Stimulated activated CD4-positive, alpha-beta T cell treated with anti-CD3 and anti-CD28 coated beads, Interleukin-12 subunit alpha, Interleukin-12 subunit beta, amount 100 ng/mL, for 4 hours (primary cell): ENCODE measurements around the gene NOS1.
A peak's percentile ranks its signal among the peaks of the same experiment; 100 is the strongest.
"Not testable (repeated sequence)": the region's sequence is repeated elsewhere in the genome, so short reads cannot be mapped to it uniquely, and the experiment has no call there.

Source experiments
- DNase-seq: peaks from one replicate; pipeline ENCODE4 v3.0.0-alpha.2; 2020

The NOS1 gene

DNA sequence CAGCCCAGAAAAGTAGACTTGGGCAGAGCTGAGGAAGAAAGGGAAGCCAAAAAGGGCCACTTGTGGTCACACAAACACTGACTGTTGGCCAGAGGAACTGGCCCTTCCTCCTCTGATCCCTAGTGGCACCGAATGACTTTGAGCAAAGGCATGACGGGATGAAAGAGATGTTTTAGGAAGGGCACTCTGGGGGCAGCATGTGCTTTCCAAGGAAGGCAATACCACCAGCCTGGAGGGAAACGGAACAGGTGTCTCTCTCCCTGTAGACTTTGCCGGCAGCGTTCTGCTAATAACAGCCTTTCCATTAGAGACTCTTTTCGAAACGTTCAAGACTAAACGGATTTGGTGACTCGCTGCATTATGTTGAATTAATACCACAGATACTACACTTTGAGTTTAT lies 158.9 kb downstream of the NOS1 start:
- no peak for DNase-seq

DNA sequence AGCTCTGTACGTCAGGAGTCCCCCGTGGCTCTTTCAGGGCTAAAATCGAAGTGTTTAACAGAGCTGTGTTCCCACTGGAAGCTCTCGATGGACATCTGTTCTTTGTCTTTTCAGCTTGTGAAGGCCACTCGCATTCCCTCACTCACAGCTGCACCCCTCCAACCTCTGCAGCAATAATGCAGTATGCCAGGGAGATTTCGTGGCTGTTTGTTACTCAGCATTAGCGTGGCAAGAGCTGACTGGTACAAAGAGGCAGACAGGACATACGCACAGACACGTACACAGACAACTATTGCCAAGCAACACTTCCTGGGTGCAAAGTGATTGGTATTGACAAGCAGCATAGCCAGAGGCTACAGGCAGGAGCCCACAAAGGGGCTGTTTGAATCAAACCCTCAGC lies 159.4 kb downstream of the NOS1 start:
- DNase-seq, result no peak

DNA sequence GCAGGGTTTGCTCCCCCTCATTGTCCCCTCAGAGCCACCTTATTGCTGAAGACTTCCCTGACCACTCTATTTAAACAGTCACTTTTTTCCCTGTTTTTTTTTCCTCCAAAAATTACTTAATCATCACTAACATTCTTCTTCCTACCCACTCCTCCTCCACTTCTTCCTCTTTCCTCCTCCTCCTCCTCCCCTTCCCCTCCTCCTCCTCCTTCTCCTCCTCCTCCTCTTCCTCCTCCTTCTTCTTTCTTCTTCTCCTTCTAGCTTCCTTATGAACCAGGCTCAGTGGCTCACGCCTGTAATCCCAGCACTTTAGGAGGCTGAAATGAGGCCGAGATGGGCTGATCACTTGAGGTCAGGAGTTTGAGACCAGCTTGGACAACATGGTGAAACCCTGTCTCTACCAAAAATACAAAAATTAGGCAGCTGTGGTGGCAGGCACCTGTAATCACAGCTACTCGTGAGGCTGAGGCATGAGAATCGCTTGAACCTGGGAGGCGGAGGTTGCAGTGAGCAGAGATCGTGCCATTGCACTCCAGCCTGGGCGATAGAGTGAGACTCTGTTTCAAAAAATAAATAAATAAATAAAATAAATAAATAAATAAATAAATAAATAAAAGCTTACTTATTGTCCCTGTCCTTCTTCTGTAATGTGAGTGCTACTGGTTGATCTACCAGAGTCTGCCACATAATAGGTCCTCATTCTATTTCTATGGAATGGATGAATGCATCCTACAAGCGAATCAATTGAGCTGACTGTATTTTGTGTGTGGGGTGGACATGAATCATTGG lies 161.3 kb downstream of the NOS1 start:
- not testable (repeated sequence) for DNase-seq

DNA sequence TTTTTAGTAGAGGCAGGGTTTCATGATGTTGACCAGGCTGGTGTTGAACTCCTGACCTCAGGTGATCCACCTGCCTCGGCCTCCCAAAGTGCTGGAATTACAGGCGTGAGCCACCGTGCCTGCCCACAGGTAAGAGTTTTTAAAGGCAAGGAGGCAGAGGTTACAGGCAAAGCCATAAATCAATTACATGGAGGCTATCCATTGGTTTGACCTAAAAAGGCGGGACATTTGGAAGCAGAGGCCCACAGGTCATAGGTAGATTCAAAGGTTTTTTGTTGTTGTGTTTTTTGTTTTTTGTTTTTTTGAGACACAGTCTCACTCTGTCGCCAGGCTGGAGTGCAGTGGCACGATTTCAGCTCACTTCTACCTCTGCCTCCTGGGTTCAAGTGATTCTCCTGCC lies 165.1 kb downstream of the NOS1 start:
- not testable (repeated sequence) for DNase-seq

DNA sequence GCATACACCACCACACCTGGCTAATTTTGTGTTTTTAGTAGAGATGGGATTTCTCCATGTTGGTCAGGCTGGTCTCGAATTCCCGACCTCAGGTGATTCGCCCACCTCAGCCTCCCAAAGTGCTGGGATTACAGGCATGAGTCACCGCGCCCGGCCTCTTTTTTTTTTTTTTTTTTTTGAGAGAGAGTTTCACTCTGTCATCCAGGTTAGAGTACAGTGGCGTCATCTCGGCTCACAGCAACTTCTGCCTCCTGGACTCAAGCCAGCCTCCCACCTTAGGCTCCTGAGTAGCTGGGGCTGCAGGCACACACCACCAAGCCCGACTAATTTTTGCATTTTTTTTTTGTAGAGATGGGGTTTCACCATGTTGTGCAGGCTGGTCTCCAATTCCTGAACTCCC lies 166.4 kb downstream of the NOS1 start:
- DNase-seq, result not testable (repeated sequence)

DNA sequence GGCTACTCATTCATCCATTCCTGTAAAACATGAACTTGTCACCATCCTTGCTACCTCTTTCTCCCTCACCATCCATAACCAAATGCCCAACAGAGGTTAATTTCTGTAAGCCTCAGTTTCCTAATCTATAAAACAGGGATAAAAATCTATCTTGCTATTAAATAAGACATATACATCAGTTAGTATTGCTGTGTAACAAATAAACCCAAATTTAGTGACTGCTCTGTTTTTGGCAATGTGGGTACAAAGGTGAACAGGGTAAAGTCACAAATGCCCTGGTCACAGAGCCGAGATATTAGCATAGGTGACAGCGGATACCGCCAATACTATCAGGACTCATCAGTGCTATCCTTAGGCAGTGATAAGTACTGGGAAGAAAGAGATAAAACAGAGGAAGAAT lies 167.5 kb downstream of the NOS1 start:
- DNase-seq, result no peak

DNA sequence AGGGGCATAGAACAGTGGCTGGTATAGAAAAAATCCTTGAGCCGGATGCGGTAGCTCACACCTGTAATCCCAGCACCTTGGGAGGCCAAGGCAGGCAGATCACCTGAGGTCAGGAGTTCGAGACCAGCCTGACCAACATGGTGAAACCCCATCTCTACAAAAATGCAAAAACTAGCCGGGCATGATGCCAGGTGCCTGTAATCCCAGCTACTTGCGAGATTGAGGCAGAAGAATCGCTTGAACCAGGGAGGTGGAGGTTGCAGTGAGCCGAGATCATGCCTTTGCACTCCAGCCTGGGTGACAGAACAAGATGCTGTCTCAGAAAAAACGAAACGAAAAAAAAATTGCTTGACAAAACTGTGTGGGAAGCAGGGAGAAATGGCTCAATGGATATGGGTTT lies 168.8 kb downstream of the NOS1 start:
- DNase-seq, result not testable (repeated sequence)

DNA sequence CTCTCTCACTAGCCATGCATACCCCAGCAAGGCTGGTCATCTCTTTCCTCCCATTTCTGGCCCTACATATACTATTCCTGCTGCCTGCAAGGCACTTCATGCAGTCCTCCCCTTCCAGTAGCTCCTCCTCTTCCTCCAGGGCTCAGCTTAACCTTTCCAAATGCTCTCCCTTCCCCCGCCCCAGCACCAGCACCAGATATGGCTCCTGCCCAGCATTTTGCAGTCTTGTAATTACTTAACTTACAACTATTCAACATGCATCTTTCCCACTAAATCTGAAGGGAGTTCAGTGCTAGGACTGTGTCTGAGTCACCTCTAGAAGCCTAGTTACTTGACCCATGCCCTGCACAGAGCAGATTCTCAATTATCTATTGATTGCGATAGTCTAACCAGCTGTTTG lies 169.4 kb downstream of the NOS1 start:
- DNase-seq, result no peak

DNA sequence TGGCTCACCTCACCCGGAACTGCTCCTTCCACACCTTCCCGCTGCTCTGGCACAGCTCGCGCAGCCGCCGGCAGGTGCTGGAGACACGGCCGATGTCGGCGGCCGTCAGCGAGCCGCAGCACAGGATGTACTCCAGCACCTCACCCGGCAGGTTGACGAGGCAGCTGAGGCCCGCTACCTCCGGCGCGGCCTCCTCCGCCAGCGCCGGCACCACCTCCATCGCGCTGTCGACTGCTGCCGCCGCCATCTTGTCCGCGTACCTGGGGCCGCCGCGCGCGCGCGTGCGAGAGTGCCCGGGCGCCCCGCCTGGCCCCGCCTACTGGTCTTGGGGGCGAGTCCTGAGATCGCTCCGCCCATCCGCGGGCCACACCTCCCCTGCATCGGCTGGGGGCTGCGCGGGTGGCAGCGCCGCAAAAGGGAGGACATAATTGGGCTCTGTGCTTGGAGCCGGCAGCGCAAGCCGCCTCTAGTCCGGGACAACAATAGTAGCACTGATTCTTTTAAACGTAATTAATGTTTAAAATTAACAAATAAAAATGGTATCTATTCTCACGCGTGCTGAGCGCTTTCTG lies 171.1 kb downstream of the NOS1 start, which contains the start of gene FBXO21:
Gene FBXO21 (minus strand): TSS at position 261 of the 572 bp plus-strand sequence. CDS start 14 bp downstream, at position 247.
- peak; percentile 93 for DNase-seq

DNA sequence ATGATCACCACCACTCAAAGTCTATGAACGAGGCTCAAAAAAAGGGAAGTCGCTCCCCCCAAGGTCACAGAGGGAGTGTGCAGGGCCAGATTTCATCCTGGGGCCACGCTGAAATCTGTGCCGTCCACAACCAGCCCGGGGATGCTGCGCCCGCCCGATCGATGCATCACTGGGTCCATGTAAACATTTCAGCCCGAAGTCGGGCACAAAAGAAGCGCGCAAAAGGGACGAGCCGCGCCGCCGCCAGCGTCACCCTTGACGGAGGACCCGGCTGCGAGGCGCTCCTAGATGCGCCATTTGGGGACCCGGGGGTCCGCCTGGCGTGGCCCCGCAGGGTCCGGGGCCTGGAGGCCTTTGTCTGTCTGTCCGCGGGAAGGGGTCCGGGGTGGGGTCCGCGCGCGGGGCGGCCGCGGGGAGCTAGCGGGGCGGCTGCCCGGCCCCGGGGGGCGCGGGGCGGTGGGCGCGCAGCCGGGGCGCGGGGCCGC lies 171.7 kb downstream of the NOS1 start:
- peak; percentile 19 for DNase-seq

DNA sequence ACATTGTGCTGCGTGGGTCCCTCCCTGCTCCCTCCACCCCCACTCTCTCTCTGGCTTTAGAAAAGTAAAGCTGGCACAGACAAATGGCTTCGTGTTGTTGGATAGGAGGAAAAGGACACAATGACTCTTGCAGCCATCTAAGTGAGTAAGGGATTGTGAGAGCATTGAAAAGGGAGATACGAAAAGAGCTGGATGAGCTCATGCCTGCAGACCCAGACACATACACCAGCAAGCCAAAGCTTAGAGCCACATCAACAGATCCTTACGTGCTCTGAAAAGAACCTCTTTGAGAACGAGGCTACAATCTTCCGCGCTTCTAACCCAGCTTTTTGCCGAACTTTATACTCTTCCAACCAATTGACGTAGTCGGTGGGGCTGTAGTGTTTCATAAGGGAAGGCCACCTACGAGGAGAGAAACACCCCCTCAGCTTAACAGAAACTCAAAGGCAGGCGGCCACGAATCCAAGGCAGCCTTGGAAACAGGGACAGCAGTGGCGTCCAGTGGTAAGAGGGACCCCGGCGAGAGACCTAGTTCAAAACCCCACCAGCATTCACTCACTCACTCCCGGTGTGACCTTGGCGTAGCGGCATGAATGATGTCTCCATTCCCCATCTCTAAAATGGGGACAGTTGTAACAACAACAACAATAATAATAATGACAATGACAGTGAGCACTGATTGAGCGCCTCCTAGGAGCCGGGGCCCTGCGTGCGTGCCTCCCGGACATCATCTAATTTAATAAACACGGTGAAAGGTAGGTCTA lies 172.3 kb downstream of the NOS1 start:
- DNase-seq, result no peak

DNA sequence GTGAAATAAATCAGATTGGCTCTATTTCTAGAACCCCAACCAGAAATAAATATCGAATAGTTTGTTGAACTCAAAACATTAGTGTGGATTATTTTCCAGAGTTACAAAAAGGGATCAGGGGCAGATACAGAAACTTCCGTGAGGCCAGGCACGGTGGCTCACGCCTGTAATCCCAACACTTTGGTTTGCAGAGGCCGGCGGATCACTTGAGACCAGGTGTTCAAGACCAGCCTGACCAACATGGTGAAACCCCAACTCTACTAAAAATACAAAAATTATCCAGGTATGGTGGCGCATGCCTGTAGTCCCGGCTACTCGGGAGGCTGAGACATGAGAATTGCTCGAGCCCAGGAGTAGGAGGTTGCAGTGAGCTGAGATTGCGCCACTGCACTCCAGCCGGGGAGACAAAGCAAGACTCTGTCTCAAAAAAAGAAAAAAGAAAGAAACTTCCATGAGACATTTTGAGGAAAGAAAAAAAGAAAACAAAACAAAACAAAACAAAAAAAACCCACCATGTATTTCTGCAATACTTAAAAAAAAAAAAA lies 173.2 kb downstream of the NOS1 start:
- DNase-seq, result no peak

DNA sequence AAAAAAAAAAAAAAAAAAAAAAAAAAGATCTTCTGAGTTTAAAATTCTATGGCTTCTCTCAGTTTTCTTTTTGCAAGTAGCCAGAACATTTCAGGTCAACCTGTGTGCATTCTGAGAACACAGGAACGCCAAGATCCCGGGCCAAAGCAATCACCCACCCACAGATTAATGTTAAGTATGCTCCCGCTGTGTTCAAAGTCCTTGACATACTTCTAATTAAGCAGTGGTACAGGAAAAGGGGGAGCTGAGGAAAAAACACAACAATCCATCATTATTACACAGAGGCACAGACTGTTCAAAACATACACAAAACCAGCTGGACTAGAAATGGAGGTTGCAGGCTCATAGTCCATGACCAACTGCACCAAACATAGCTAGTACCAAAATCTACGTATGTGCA lies 174.0 kb downstream of the NOS1 start:
- DNase-seq, result no peak

DNA sequence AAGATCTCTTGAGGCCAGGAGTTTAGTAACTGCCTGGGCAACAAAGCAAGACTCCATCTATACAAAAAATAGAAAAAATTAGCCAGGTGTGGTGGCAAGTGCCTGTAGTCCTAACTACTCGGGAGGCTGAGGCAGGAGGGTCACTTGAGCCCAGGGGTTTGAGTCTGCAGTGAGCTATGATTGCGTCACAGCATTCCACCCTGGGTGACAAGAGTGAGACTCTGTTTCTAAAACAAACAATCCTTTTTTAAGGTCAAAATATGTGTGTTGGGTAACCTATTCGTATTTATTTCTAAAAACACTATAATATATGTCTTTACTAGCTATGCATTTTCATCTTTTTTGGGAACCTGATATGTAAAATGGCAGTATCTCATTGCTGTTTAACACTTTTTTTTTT lies 178.6 kb downstream of the NOS1 start:
- no peak for DNase-seq

DNA sequence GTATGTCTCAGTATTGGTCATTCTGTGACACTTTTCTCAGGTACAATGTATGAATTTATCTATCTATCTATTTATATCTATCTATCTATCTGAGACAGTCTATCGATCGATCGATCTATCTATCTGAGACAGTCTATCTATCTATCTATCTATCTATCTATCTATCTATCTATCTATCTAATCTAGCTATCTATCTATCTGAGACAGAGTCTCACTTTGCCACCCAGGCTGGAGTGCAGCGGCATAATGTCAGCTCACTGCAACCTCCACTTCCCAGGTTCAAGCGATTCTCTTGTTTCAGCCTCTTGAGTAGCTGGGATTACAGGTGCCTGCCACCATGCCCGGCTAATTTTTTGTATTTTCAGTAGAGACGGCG lies 180.0 kb downstream of the NOS1 start:
- DNase-seq, result not testable (repeated sequence)

DNA sequence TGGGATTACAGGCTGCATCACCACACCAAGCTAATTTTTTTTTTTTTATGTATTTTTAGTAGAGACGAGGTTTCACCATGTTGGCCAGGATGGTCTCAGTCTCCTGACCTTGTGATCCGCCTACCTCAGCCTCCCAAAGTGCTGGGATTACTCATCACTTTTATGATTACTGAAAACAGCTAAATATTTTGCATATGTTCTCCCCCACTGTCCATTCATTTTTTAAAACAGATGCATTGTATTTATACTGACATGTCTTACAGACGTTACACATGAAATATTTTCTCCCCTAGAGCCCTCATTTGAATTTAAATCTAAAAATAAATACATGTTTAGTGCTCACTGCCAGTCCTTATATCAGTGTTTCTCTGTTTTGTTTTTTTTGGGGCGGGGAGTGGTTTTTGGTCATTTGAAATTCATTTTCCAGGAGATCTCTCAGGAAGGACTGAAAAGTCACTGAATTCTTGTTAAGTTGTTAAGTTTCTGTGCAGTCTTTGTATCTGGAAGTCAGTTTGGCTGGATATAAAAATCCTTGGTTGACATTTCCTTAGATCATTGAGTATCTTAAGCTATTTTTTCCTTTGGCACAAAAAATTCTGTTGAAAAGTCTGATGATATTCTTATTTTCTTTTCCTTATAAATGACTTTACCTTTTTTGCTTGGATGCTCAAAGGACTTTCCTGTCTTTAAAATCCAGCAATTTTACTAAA lies 180.5 kb downstream of the NOS1 start:
- no peak for DNase-seq

DNA sequence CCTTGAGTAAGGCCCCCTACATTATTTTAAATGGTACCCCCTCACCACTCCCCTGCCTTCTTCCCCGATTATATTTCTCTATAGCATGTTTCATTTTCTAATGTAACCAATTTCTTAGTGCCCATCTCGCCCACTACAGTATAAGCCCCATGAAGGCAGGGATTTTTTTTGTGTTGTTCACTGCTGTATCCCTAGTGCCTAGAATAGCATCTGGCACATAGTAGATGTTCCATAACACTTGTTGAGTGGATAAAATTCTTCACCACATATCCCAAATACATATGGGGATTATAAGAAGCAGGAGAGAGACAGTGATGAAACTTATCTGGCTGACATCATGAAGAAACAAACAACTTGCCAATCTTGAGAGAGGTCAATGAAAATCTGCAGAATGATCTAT lies 182.7 kb downstream of the NOS1 start:
- DNase-seq, result no peak

DNA sequence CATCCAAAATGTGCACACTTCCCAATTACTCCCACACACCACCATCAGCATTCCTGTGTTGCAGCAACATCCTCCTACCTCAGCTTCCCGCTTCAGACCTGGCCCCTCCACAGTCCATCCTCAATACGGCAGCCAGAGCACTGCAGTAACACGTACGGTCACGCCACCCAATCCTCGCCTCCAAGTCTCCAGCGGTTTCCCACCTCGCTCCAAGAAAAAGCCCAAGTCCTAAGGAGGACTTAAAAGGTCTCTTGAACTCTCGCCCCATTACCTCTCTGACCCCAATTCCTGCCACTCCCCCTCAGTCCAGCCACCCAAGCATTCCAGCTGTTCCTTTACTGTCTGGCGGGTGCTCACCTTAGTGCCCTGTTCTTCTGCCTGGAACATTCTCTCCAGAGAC lies 183.1 kb downstream of the NOS1 start:
- no peak for DNase-seq

DNA sequence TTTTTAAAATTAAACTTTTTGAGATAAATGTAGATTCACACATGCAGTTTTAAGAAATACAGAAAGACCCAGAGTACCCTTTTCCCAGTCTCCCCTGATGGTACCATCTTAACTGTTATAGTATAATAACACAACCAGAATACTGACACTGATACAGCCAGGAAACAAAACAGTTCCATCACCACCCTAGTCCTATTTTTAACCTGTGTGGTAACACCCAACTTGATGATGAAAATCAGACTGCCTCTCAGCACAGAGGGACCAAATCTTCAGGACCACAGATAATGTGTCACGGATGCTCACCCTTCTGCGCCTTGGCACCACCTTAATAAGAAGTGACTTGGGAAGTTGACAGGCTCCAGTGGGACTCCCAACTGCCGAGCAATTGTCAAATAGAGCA lies 189.3 kb downstream of the NOS1 start:
- no peak for DNase-seq

DNA sequence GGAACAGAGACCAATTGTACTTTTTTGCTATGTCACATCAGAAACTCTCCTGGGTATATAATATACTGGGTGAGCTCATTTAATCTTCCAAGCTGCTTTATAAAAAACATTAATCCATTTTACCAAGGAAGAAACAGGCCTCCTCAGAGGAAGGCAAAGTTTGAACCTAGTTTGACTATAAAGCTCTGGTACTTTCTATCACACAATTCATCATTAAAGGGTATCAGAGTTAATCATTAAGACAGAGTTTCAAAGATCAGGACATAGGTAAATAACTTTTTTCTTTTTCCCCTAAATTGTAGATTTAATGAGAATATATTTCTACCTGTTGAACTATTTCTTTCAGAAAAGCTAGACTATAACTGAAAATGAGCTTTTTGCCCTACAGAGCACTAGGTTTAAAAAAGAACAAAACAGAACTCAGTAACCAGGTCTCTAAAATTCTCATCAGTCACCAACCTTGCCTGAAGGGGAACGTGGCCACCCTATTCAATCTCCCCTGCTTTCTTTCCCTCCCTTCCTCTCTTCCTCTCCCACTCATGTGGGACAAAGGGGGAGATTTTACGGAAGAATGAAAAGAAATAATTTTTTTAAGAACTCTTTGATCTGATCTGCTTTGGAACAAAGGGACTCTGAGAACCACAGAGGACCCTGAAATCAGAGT lies 189.8 kb downstream of the NOS1 start:
- no peak for DNase-seq

DNA sequence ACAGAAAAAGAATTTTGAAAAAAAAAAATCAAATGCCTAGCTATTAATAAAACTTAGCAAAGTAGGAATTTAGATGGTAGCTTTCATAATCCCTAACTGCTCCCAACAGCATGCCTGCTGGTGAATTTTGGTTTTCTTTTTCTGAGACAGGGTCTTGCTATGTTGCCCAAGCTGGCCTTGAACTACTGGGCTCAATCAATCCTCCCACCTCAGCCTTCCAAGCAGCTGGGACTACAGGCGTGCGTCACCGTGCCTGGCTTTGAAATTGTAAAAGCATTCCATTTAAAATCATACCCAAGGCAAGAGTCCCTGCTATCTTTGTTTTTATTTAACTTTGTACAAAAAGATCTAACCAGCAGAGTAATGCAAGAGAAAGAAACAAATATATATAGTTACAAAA lies 191.9 kb downstream of the NOS1 start:
- no peak for DNase-seq

DNA sequence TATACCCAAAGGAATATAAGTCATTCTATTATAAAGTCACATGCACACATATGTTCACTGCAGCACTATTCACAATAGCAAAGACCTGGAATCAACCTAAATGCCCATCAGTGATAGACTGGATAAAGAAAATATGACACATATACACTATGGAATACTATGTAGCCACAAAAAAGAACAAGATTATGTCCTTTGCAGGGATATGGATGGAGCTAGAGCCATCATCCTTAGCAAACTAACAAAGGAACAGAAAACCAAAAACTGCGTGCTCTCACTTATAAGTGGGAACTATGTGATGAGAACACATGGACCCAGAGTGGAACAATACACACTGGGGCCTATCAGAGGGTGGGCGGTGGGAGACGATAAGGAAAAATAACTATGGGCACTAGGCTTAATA lies 192.4 kb downstream of the NOS1 start:
- no peak for DNase-seq
